ENCODE measurements around the gene TOPAZ1.

Gene TOPAZ1

GRCh38 chr3:44248152-44248551 is 6.5 kb downstream of the TOPAZ1 start:
- DNase-seq (ENCODE audit: low spot score) = no peak

- no peak for DNase-seq (ENCODE audit: low spot score)
These were observed 10.8 kb downstream of the TOPAZ1 start for GRCh38 chr3:44252332-44252959.

GRCh38 chr3:44259404-44259803 is 17.7 kb downstream of the TOPAZ1 start:
- no peak for DNase-seq (ENCODE audit: low spot score)

- DNase-seq (ENCODE audit: low spot score) = no peak
These were observed 22.5 kb downstream of the TOPAZ1 start for GRCh38 chr3:44264146-44264545.

DNA sequence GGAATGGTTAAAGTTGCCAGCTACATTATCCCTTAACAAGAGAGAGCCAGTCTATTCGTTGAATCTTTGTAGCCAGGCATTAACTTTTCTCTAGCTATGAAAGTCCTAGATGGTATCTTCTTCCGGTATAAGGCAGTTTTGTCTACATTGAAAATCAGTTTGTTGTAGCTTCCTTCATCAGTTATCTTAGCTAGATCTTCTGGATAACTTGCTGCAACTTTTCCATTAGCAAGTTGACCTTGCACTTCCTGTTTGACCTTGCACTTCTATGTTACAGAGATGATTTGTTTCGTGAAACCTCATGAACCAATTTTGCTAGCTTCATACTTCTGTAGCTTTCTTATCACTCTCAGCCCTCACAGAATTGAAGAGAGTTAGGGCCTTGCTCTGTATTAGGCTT is 24.1 kb downstream of the TOPAZ1 start:
- DNase-seq (ENCODE audit: low spot score) = no peak

GRCh38 chr3:44272191-44272590 is 30.5 kb downstream of the TOPAZ1 start:
- no peak for DNase-seq (ENCODE audit: low spot score)

DNA sequence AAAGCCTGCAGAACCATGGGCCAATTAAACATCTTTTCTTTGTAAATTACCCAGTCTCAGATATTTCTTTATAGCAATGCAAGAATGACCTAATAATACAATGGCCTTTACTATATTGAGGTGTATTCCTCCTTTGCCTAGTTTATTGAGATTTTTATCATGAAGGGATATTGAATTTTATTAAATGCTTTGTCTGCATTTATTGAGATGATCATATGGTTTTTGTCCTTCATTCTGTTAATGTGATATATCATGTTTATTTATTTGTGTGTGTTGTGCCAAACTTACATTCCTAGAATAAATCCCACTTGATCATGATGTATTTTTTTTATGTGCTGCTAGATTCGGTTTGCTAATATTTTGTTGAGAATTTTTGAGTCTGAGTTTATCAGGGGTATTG is 36.2 kb downstream of the TOPAZ1 start:
- DNase-seq (ENCODE audit: low spot score) = no peak

DNA sequence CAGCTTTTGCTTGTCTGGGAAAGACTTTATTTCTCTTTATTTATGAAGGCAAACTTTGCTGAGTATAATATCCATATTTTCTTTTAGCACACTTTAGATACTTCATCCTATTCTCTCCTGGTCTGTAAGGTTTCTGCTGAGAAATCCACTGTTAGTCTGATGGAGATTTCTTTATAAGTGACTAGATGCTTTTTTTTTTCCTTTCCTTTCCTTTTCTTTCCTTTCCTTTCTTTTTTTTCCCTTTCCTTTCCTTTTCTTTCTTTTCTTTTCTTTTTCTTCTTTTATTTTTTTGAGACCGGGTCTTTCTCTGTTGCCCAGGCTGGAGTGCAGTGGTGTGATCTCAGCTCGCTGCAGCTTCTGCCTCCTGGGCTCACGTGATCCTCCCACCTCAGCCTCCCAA is 38.4 kb downstream of the TOPAZ1 start:
- no peak for DNase-seq (ENCODE audit: low spot score)

- no peak for DNase-seq (ENCODE audit: low spot score)
These were observed 38.9 kb downstream of the TOPAZ1 start for GRCh38 chr3:44280631-44281030.

- DNase-seq (ENCODE audit: low spot score) = no peak
These were observed 43.3 kb downstream of the TOPAZ1 start for GRCh38 chr3:44284949-44285348.

DNA sequence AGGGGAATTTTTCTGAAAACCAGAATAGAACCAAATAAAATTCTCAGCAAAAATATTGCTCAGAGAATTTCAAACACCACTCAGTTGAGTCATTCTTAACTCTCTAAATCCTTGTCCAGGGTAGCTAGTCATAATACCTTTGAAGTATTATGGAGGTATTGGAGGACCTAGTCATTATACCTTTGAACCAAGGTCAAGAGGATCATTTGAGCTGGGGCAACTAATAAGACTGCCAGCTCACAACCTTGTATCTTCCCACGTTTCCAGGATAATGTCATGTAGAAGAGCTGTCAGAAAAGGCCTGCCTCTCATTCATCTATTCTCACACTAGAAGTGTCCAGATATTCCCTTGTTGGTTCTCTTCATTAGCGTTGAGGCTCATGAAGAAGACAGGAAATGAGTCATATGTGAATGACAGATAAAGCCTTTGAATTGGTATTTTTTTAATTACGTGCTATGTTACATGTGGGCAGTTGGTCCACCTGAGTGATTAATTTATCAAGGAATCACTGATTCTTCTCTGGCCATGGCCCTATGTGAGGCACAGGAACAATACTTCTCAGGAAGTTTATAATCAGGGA is 48.3 kb downstream of the TOPAZ1 start:
- peak; percentile 54 for DNase-seq (ENCODE audit: low spot score)

- no peak for DNase-seq (ENCODE audit: low spot score)
These were observed 50.6 kb downstream of the TOPAZ1 start for GRCh38 chr3:44292276-44292675.

GRCh38 chr3:44292947-44293346 is 51.3 kb downstream of the TOPAZ1 start:
- DNase-seq (ENCODE audit: low spot score) = no peak

DNA sequence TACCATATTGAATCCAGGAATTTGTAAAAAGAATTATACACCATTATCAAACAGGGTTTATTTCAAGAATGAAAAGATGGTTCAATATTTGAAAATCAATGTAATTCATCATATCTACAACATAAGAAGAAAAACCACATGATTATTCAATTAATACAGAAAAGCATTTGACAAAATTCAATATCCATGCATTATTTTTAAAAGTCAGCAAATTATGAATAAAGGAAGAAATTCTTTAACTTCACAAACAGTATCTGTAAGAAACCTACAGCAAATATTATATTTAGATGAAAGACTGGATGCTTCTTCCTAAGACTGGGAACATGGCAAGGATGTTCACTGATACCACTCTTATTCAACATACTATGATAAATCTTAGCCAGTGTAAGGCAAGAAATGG is 55.6 kb downstream of the TOPAZ1 start:
- DNase-seq (ENCODE audit: low spot score) = no peak

DNA sequence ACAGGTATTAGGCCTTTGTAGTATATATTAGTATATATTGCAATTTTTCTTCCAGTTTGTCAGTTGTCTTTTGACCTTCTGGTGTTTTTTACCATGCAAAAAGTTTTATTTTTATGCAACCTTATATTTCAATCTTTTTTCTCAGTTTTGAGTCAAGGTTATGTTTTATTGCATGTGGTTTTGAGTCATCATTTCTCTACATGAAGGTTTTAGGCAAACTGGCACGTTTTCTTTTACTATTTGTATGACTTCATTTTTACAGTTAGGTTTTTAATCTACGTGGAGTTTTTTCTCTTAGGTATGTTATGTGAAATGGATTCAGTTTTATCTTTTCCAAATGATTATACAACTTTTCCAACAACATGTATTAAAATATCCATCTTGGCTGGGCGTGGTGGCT is 60.1 kb downstream of the TOPAZ1 start:
- DNase-seq (ENCODE audit: low spot score) = no peak

DNA sequence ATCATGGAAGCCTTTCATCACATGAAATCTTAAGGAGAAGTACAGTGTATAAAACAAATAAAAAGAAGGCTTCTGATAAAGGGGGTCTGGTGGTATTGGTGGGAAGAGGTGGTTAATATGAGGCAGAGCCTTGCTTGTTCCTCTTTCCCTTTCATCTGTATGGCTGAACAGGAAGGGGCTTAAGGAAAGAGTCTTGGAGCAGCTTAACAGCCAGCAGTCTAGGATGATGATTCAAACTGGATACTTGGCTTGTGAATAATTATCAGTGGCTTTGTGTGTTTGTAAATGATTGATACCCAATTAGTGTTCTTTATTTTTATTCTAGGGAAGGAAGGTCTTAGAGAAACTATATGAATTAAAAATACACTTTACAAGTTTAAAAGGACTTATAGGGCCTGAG is 67.8 kb downstream of the TOPAZ1 start:
- DNase-seq (ENCODE audit: low spot score) = no peak

GRCh38 chr3:44318891-44319311 is 77.2 kb downstream of the TOPAZ1 start:
- DNase-seq (ENCODE audit: low spot score) = no peak

GRCh38 chr3:44321335-44321734 is 79.6 kb downstream of the TOPAZ1 start:
- no peak for DNase-seq (ENCODE audit: low spot score)

DNA sequence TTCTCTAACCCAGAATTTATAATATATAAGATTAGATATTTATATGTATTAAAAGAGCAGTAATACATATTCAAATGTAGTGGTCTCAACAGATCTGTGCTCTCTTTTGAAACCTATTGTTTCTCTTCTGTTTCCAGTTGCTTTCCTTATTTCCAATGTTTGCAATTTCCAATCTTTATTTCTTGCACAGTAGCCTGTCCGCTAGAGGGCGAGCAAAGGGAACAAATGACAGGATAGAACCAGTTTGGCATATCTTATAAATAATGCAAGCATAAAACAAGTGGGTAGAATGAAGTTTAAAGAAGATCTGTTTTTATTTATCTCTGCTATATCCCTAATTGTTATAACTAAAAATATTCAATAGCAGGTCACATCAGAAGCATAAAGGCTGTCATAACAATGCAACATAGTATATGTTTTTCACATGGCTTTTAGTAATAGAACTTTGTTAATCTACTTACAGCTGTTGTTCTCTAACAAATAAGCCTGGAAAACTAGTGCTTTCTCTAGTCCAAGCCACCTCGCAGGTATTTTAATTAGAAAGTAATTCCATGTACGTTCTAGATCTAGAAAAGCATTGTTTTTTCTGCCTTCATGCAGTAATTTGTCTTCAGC is 81.8 kb downstream of the TOPAZ1 start:
- DNase-seq (ENCODE audit: low spot score) = peak; percentile 58

- DNase-seq (ENCODE audit: low spot score) = no peak
These were observed 82.9 kb downstream of the TOPAZ1 start for GRCh38 chr3:44324584-44324983.

GRCh38 chr3:44326019-44326418 is 84.3 kb downstream of the TOPAZ1 start:
- no peak for DNase-seq (ENCODE audit: low spot score)

- no peak for DNase-seq (ENCODE audit: low spot score)
These were observed 84.8 kb downstream of the TOPAZ1 start for GRCh38 chr3:44326515-44326914.

GRCh38 chr3:44329946-44330345 is 88.3 kb downstream of the TOPAZ1 start:
- DNase-seq (ENCODE audit: low spot score) = no peak

GRCh38 chr3:44330444-44330843 is 88.8 kb downstream of the TOPAZ1 start:
- DNase-seq (ENCODE audit: low spot score) = no peak

Measured in SW480 (cell line).